ENCODE data around the gene DAB2. TPM values are rescaled to one million over a fixed set of nuclear protein-coding genes. Genes with fewer than 3 reads are reported as not detected.

The DAB2 gene
- total RNA-seq, 1 experiment from 2014 or later, result 5.5 TPM

- ChIA-PET RAD21 (ENCODE audit: low non-redundant PET in 1 of 2, low total read pairs in 2 of 2, uncharacterized antibody in 2 of 2, unreplicated experiment in 2 of 2) (no interaction called here), CTCF (no interaction called here), POLR2A (no interaction called here)
- no peak for ATAC-seq
- no peak for DNase-seq (ENCODE audit: low read depth, low spot score)
- no peaks in the 10 kb centered on the region for H3K4me1 ChIP-seq (ENCODE audit: control insufficient read depth in 1 of 2, insufficient read depth in 2 of 2, low read length in 2 of 2)
- H3K79me2 ChIP-seq (ENCODE audit: insufficient read depth, low read length), result no peaks in the 10 kb centered on the region
- no peaks in the 10 kb centered on the region for H3K27me3 ChIP-seq (ENCODE audit: insufficient read depth, low read length)
- no peaks in the 10 kb centered on the region for H3K36me3 ChIP-seq (ENCODE audit: control insufficient read depth in 1 of 2, insufficient read depth in 2 of 2, low read length in 2 of 2)
- no peak within 1 kb of the TSS for H3K4me2 ChIP-seq (ENCODE audit: low read length)
- H4K20me1 ChIP-seq (ENCODE audit: insufficient read depth), result no peaks in the 10 kb centered on the region
- no peaks in the 10 kb centered on the region for H3K9me2 ChIP-seq (ENCODE audit: insufficient read depth)
- intact Hi-C loops (cut with micrococcal nuclease), result no loop called here
- H3K9me3 ChIP-seq (ENCODE audit: control insufficient read depth in 1 of 2, insufficient read depth in 1 of 2, low read depth in 1 of 2, low read length in 2 of 2), result no peaks in the 10 kb centered on the region
- no peak within 1 kb of the TSS for H2AFZ ChIP-seq (ENCODE audit: low read depth, low read length, poor library complexity, severe bottlenecking)
- H3K4me3 ChIP-seq (replicated peaks in 1 of 2; ENCODE audit: low read depth in 1 of 2, low read length in 2 of 2), result no peak within 1 kb of the TSS
- H3K27ac ChIP-seq (ENCODE audit: low read depth, low read length), result no peak within 1 kb of the TSS
- TF ChIP-seq YY1 (IDR thresholded peaks at IDR 0.05; ENCODE audit: extremely low read depth, insufficient replicate concordance, low read depth, low read length) (no peak), JUND (IDR thresholded peaks at IDR 0.05) (no peak), SP1 (IDR thresholded peaks at IDR 0.05; ENCODE audit: low read depth) (no peak), ZNF274 (IDR thresholded peaks at IDR 0.05; ENCODE audit: low read depth, low read length) (no peak), SRF (IDR thresholded peaks at IDR 0.05; ENCODE audit: low read depth) (no peak), SIN3A (IDR thresholded peaks at IDR 0.05; ENCODE audit: low read depth) (no peak), CEBPB (IDR thresholded peaks at IDR 0.05; ENCODE audit: low read depth) (no peak), POLR2AphosphoS5 (IDR thresholded peaks at IDR 0.05; ENCODE audit: low read depth, low read length) (no peak), CBX3 (IDR thresholded peaks at IDR 0.05; ENCODE audit: low read depth) (no peak), EZH2phosphoT487 (IDR thresholded peaks at IDR 0.05; ENCODE audit: borderline replicate concordance) (no peak), TCF7L2 (IDR thresholded peaks at IDR 0.05; ENCODE audit: borderline replicate concordance, extremely low read depth, insufficient read depth, insufficient read length) (no peak), ZFX (IDR thresholded peaks at IDR 0.05) (no peak), RAD21 (IDR thresholded peaks at IDR 0.05; ENCODE audit: low read depth) (no peak), FOSL1 (IDR thresholded peaks at IDR 0.05; ENCODE audit: low read depth) (no peak), ELF1 (IDR thresholded peaks at IDR 0.05; ENCODE audit: borderline replicate concordance, low read depth) (no peak)
- TF ChIP-seq, protein P1, sequence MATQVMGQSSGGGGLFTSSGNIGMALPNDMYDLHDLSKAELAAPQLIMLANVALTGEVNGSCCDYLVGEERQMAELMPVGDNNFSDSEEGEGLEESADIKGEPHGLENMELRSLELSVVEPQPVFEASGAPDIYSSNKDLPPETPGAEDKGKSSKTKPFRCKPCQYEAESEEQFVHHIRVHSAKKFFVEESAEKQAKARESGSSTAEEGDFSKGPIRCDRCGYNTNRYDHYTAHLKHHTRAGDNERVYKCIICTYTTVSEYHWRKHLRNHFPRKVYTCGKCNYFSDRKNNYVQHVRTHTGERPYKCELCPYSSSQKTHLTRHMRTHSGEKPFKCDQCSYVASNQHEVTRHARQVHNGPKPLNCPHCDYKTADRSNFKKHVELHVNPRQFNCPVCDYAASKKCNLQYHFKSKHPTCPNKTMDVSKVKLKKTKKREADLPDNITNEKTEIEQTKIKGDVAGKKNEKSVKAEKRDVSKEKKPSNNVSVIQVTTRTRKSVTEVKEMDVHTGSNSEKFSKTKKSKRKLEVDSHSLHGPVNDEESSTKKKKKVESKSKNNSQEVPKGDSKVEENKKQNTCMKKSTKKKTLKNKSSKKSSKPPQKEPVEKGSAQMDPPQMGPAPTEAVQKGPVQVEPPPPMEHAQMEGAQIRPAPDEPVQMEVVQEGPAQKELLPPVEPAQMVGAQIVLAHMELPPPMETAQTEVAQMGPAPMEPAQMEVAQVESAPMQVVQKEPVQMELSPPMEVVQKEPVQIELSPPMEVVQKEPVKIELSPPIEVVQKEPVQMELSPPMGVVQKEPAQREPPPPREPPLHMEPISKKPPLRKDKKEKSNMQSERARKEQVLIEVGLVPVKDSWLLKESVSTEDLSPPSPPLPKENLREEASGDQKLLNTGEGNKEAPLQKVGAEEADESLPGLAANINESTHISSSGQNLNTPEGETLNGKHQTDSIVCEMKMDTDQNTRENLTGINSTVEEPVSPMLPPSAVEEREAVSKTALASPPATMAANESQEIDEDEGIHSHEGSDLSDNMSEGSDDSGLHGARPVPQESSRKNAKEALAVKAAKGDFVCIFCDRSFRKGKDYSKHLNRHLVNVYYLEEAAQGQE (IDR thresholded peaks at IDR 0.05; ENCODE audit: low read depth), result no peak
- TF ChIP-seq, protein P2, sequence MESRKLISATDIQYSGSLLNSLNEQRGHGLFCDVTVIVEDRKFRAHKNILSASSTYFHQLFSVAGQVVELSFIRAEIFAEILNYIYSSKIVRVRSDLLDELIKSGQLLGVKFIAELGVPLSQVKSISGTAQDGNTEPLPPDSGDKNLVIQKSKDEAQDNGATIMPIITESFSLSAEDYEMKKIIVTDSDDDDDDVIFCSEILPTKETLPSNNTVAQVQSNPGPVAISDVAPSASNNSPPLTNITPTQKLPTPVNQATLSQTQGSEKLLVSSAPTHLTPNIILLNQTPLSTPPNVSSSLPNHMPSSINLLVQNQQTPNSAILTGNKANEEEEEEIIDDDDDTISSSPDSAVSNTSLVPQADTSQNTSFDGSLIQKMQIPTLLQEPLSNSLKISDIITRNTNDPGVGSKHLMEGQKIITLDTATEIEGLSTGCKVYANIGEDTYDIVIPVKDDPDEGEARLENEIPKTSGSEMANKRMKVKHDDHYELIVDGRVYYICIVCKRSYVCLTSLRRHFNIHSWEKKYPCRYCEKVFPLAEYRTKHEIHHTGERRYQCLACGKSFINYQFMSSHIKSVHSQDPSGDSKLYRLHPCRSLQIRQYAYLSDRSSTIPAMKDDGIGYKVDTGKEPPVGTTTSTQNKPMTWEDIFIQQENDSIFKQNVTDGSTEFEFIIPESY (IDR thresholded peaks at IDR 0.05; ENCODE audit: extremely low read depth, insufficient replicate concordance, low read length), result no peak
- TF ChIP-seq, protein P3, sequence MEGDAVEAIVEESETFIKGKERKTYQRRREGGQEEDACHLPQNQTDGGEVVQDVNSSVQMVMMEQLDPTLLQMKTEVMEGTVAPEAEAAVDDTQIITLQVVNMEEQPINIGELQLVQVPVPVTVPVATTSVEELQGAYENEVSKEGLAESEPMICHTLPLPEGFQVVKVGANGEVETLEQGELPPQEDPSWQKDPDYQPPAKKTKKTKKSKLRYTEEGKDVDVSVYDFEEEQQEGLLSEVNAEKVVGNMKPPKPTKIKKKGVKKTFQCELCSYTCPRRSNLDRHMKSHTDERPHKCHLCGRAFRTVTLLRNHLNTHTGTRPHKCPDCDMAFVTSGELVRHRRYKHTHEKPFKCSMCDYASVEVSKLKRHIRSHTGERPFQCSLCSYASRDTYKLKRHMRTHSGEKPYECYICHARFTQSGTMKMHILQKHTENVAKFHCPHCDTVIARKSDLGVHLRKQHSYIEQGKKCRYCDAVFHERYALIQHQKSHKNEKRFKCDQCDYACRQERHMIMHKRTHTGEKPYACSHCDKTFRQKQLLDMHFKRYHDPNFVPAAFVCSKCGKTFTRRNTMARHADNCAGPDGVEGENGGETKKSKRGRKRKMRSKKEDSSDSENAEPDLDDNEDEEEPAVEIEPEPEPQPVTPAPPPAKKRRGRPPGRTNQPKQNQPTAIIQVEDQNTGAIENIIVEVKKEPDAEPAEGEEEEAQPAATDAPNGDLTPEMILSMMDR (IDR thresholded peaks at IDR 0.05 in 2 of 3, conservative IDR thresholded peaks at IDR 0.05 in 1 of 3; ENCODE audit: borderline replicate concordance in 1 of 3, insufficient read depth in 1 of 3, low read depth in 2 of 3, low read length in 2 of 3), result no peak
- BruUV-seq (replicated peaks), result no TSS peak
- H3K9ac ChIP-seq (ENCODE audit: low read length), result no peak within 1 kb of the TSS
Observed at GRCh38 chr5:39364367-39364766, 60.4 kb downstream of the DAB2 start, which contains the start of gene C9. Gene C9, minus strand, starts transcription at chr5:39364495. Its CDS starts 31 bp downstream, at chr5:39364464.

All from HCT116 (cell line).